ENCODE measurements around the gene PLD4.

- TF ChIP-seq CTCF (IDR thresholded peaks at IDR 0.05; ENCODE audit: insufficient read depth, low read length) (no peak), POLR2AphosphoS5 (IDR thresholded peaks at IDR 0.05; ENCODE audit: low read depth) (no peak), REST (IDR thresholded peaks at IDR 0.05; ENCODE audit: insufficient replicate concordance, low read depth) (no peak)
These were observed 12.6 kb upstream of the PLD4 start for GRCh38 chr14:104912053-104912452.
